HEK293 (cell line): Measurements from ENCODE around the gene C4orf50.

Experiments
- CTCF ChIA-PET: fragments of 350-600 bp; formaldehyde crosslinking; extraction: SDS; loops from one replicate; lab custom pipeline; 2021; ENCODE audit warnings: antibody characterized with exemption; lab: Yijun Ruan, JAX
- POLR2A ChIA-PET: fragments of 300-600 bp; formaldehyde crosslinking; extraction: SDS; loops from one replicate; lab custom pipeline; 2020; ENCODE audit warnings: antibody characterized with exemption, inconsistent platforms; lab: Yijun Ruan, JAX
- H3K27ac ChIP-seq: fragments of 200-500 bp; sonication (Bioruptor generic); 2 replicates; pipeline ENCODE4 v1.5.1; 2014; ENCODE audit warnings: low read depth, low read length, control low read depth, inconsistent platforms; ENCODE audit errors: extremely low read depth
- H3K36me3 ChIP-seq, 2 experiments: fragments of 200-500 bp in 1 of 2; sonication (Bioruptor generic) in 1 of 2; 1 replicate in 1 of 2; 2 replicates in 1 of 2; pipeline ENCODE4 v1.5.1; 2014 to 2017; ENCODE audit warnings: inconsistent platforms in 2 of 2, low read length in 2 of 2; ENCODE audit not compliant: control insufficient read depth in 2 of 2, insufficient read depth in 1 of 2
- H3K4me1 ChIP-seq: fragments of 200-500 bp; sonication (Bioruptor generic); 2 replicates; pipeline ENCODE4 v1.5.1; 2014; ENCODE audit warnings: mild to moderate bottlenecking, low read length, inconsistent platforms; ENCODE audit not compliant: control insufficient read depth, insufficient read depth
- H3K4me3 ChIP-seq: 2 replicates; pipeline ENCODE4 v1.5.1; 2011; ENCODE audit warnings: low read depth, mild to moderate bottlenecking, control low read depth, low read length, moderate library complexity
- H3K9me3 ChIP-seq: fragments of 200-500 bp; sonication (Bioruptor generic); 2 replicates; pipeline ENCODE4 v1.5.1; 2014; ENCODE audit warnings: low read depth, low read length, inconsistent platforms; ENCODE audit not compliant: control insufficient read depth, insufficient read depth
- GLI4 ChIP-seq: fragments of 450-650 bp; formaldehyde crosslinking; IDR thresholded peaks from 2 replicates; pipeline ENCODE4 v1.5.1; 2016; ENCODE audit warnings: missing biosample characterization, missing genetic modification characterization
- RBAK ChIP-seq: fragments of 450-650 bp; formaldehyde crosslinking; IDR thresholded peaks from 2 replicates; pipeline ENCODE4 v1.5.1; 2016; ENCODE audit warnings: missing biosample characterization, missing genetic modification characterization
- TCF7L2 ChIP-seq: IDR thresholded peaks from 2 replicates; pipeline ENCODE4 v1.6.1; 2011; ENCODE audit warnings: low read depth, mild to moderate bottlenecking, inconsistent platforms, low read length, moderate library complexity, borderline replicate concordance
- ZBTB17 ChIP-seq: fragments of 450-650 bp; formaldehyde crosslinking; IDR thresholded peaks from 2 replicates; pipeline ENCODE4 v1.5.1; 2016; ENCODE audit warnings: missing biosample characterization, missing genetic modification characterization
- ZNF114 ChIP-seq: fragments of 450-650 bp; formaldehyde crosslinking; IDR thresholded peaks from 2 replicates; pipeline ENCODE4 v1.5.0; 2017; ENCODE audit warnings: missing biosample characterization, missing genetic modification characterization
- ZNF138 ChIP-seq: fragments of 450-650 bp; formaldehyde crosslinking; IDR thresholded peaks from 2 replicates; pipeline ENCODE4 v1.5.1; 2016; ENCODE audit warnings: missing biosample characterization, missing genetic modification characterization, borderline replicate concordance
- ZNF140 ChIP-seq: fragments of 450-650 bp; formaldehyde crosslinking; IDR thresholded peaks from 2 replicates; pipeline ENCODE4 v1.5.1; 2016; ENCODE audit warnings: missing biosample characterization, missing genetic modification characterization
- ZNF155 ChIP-seq: fragments of 450-650 bp; formaldehyde crosslinking; IDR thresholded peaks from 2 replicates; pipeline ENCODE4 v1.5.1; 2016; ENCODE audit warnings: missing biosample characterization, missing genetic modification characterization
- ZNF157 ChIP-seq: fragments of 450-650 bp; formaldehyde crosslinking; IDR thresholded peaks from 2 replicates; pipeline ENCODE4 v1.5.1; 2016; ENCODE audit warnings: missing biosample characterization, missing genetic modification characterization
- ZNF292 ChIP-seq: fragments of 450-650 bp; formaldehyde crosslinking; IDR thresholded peaks from 2 replicates; pipeline ENCODE4 v1.5.1; 2016; ENCODE audit warnings: low read depth, missing biosample characterization, missing genetic modification characterization, borderline replicate concordance
- ZNF48 ChIP-seq: fragments of 450-650 bp; formaldehyde crosslinking; IDR thresholded peaks from 2 replicates; pipeline ENCODE4 v1.5.1; 2016; ENCODE audit warnings: missing biosample characterization, missing genetic modification characterization
- ZNF514 ChIP-seq: fragments of 450-650 bp; formaldehyde crosslinking; IDR thresholded peaks from 2 replicates; pipeline ENCODE4 v1.5.1; 2016; ENCODE audit warnings: missing biosample characterization, missing genetic modification characterization
- ZNF521 ChIP-seq: fragments of 450-650 bp; formaldehyde crosslinking; IDR thresholded peaks from 2 replicates; pipeline ENCODE4 v1.5.1; 2017; ENCODE audit warnings: missing biosample characterization, mild to moderate bottlenecking, missing genetic modification characterization
- ZNF529 ChIP-seq: fragments of 450-650 bp; formaldehyde crosslinking; IDR thresholded peaks from 2 replicates; pipeline ENCODE4 v1.5.1; 2017; ENCODE audit warnings: missing genetic modification characterization, missing biosample characterization; ENCODE audit not compliant: insufficient replicate concordance
- ZNF558 ChIP-seq: fragments of 450-650 bp; formaldehyde crosslinking; IDR thresholded peaks from 2 replicates; pipeline ENCODE4 v1.5.1; 2016; ENCODE audit warnings: missing biosample characterization, missing genetic modification characterization
- ZNF561 ChIP-seq: fragments of 450-650 bp; IDR thresholded peaks from 2 replicates; pipeline ENCODE4 v1.5.1; 2018; ENCODE audit warnings: missing biosample characterization, missing genetic modification characterization, borderline replicate concordance
- ZNF571 ChIP-seq: fragments of 450-650 bp; formaldehyde crosslinking; IDR thresholded peaks from 2 replicates; pipeline ENCODE4 v1.5.0; 2017; ENCODE audit warnings: missing biosample characterization, missing genetic modification characterization
- ZNF660 ChIP-seq: fragments of 450-650 bp; IDR thresholded peaks from 2 replicates; pipeline ENCODE4 v1.5.1; 2018; ENCODE audit warnings: missing biosample characterization, mild to moderate bottlenecking, missing genetic modification characterization
- ZNF664 ChIP-seq: fragments of 450-650 bp; formaldehyde crosslinking; IDR thresholded peaks from 2 replicates; pipeline ENCODE4 v1.5.1; 2016; ENCODE audit warnings: missing biosample characterization, missing genetic modification characterization
- ZNF677 ChIP-seq: fragments of 450-650 bp; IDR thresholded peaks from 2 replicates; pipeline ENCODE4 v1.5.0; 2018; ENCODE audit warnings: missing biosample characterization, mild to moderate bottlenecking, missing genetic modification characterization, moderate library complexity
- ZNF768 ChIP-seq: fragments of 450-650 bp; formaldehyde crosslinking; IDR thresholded peaks from 2 replicates; pipeline ENCODE4 v1.5.1; 2018; ENCODE audit warnings: missing biosample characterization, mild to moderate bottlenecking, missing genetic modification characterization
- TF ChIP-seq, protein P1 (sequence below): fragments of 450-650 bp; formaldehyde crosslinking; IDR thresholded peaks from 2 replicates; pipeline ENCODE4 v1.5.1; 2016; ENCODE audit warnings: missing biosample characterization, missing genetic modification characterization
- TF ChIP-seq, protein P2 (sequence below): fragments of 450-650 bp; IDR thresholded peaks from 2 replicates; pipeline ENCODE4 v1.5.1; 2018; ENCODE audit warnings: missing biosample characterization, mild to moderate bottlenecking, missing genetic modification characterization
- TF ChIP-seq, protein P3 (sequence below): fragments of 450-650 bp; formaldehyde crosslinking; IDR thresholded peaks from 2 replicates; pipeline ENCODE4 v1.5.1; 2016; ENCODE audit warnings: missing biosample characterization, missing genetic modification characterization
- TF ChIP-seq, protein P4 (sequence below): fragments of 450-650 bp; formaldehyde crosslinking; IDR thresholded peaks from 2 replicates; pipeline ENCODE4 v1.5.1; 2016; ENCODE audit warnings: missing biosample characterization, missing genetic modification characterization, low read depth
- TF ChIP-seq, protein P5 (sequence below): fragments of 450-650 bp; formaldehyde crosslinking; IDR thresholded peaks from 2 replicates; pipeline ENCODE4 v1.5.1; 2016; ENCODE audit warnings: missing biosample characterization, missing genetic modification characterization

Gene C4orf50

DNA sequence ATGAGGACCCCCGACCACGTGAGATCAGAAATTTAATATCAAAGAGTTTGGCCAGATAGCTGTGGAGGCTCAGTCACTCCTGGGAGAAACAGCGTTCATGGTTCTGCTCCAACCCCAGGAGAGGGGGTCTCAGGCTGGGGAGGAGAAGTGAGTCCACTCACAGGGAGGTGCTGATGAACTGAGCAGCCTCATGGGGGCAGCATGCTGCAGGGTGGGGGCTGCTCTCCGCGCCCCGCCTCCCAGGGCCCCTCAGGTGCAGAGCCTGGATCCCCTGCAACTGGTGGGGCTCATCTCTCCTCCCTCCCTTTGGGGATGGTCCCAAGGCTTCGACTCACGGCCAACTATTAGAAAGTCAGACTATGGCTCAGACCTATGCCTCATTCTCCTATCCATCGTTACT lies 26.6 kb upstream of the C4orf50 start:
- no peaks in the 10 kb centered on the region for H3K4me1 ChIP-seq
- H3K27ac ChIP-seq = no peak overlapping the region
- H3K9me3 ChIP-seq = no peaks in the 10 kb centered on the region
- H3K36me3 ChIP-seq = no peaks in the 10 kb centered on the region
- CTCF ChIA-PET = interaction anchor here (0.7 kb wide), 1 partner anchor 26 kb away, joined by 3 read pairs; no protein-coding TSS in a partner anchor
- no peak overlapping the region for H3K4me3 ChIP-seq
- POLR2A ChIA-PET = no interaction called here
- TF ChIP-seq, protein P1, sequence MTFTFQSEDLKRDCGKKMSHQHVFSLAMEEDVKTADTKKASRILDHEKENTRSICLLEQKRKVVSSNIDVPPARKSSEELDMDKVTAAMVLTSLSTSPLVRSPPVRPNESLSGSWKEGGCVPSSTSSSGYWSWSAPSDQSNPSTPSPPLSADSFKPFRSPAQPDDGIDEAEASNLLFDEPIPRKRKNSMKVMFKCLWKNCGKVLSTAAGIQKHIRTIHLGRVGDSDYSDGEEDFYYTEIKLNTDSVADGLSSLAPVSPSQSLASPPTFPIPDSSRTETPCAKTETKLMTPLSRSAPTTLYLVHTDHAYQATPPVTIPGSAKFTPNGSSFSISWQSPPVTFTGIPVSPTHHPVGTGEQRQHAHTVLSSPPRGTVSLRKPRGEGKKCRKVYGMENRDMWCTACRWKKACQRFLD = no peak
- no peak for TF ChIP-seq ZNF558 (tag by site-specific recombination)
- TF ChIP-seq ZNF660 = no peak
- TF ChIP-seq ZNF677 (tag by site-specific recombination) = no peak
- TF ChIP-seq, protein P2, sequence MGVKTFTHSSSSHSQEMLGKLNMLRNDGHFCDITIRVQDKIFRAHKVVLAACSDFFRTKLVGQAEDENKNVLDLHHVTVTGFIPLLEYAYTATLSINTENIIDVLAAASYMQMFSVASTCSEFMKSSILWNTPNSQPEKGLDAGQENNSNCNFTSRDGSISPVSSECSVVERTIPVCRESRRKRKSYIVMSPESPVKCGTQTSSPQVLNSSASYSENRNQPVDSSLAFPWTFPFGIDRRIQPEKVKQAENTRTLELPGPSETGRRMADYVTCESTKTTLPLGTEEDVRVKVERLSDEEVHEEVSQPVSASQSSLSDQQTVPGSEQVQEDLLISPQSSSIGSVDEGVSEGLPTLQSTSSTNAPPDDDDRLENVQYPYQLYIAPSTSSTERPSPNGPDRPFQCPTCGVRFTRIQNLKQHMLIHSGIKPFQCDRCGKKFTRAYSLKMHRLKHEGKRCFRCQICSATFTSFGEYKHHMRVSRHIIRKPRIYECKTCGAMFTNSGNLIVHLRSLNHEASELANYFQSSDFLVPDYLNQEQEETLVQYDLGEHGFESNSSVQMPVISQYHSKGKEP = no peak
- TF ChIP-seq ZNF138 (tag by site-specific recombination) = no peak
- TF ChIP-seq ZNF114 (tag by site-specific recombination) = no peak
- TF ChIP-seq, all 188 proteins: peak for 0

DNA sequence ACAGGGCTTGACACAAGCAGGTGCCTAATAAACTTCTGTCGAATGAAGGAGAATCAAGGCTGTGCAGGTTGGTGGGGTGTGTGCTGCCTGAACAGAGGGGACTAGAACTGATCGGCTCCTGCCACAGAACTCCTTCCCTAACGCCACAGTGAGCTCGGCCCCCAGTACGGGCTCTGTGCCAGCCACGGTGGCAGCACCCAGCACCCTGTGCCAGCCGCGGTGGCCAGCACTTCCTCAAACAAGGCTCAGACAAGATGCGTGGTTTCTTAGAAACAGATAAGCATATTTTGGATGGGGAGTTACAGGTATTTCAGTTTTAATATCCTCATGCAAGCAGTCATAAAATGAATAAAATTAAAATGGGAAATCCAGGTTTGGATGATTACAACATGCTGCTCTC lies 26.0 kb upstream of the C4orf50 start:
- Histone ChIP-seq H3K4me3 (no peak overlapping the region), H3K9me3 (no peaks in the 10 kb centered on the region), H3K4me1 (no peaks in the 10 kb centered on the region), H3K27ac (no peak overlapping the region), H3K36me3 (no peaks in the 10 kb centered on the region)
- TF ChIP-seq ZNF664 (tag by site-specific recombination) (no peak), ZNF155 (tag by site-specific recombination) (no peak), RBAK (tag by site-specific recombination) (no peak), ZNF571 (tag by site-specific recombination) (no peak), GLI4 (tag by site-specific recombination) (no peak), ZNF521 (tag by site-specific recombination) (no peak), ZNF768 (no peak), ZBTB17 (tag by site-specific recombination) (no peak), TCF7L2 (no peak), ZNF292 (tag by site-specific recombination) (no peak), ZNF529 (tag by site-specific recombination) (no peak), ZNF561 (tag by site-specific recombination) (no peak), ZNF48 (tag by site-specific recombination) (no peak), ZNF514 (tag by site-specific recombination) (no peak), ZNF140 (tag by site-specific recombination) (no peak), ZNF157 (no peak)
- TF ChIP-seq, protein P3, sequence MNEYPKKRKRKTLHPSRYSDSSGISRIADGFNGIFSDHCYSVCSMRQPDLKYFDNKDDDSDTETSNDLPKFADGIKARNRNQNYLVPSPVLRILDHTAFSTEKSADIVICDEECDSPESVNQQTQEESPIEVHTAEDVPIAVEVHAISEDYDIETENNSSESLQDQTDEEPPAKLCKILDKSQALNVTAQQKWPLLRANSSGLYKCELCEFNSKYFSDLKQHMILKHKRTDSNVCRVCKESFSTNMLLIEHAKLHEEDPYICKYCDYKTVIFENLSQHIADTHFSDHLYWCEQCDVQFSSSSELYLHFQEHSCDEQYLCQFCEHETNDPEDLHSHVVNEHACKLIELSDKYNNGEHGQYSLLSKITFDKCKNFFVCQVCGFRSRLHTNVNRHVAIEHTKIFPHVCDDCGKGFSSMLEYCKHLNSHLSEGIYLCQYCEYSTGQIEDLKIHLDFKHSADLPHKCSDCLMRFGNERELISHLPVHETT (tag by site-specific recombination) = no peak
- TF ChIP-seq, protein P4, sequence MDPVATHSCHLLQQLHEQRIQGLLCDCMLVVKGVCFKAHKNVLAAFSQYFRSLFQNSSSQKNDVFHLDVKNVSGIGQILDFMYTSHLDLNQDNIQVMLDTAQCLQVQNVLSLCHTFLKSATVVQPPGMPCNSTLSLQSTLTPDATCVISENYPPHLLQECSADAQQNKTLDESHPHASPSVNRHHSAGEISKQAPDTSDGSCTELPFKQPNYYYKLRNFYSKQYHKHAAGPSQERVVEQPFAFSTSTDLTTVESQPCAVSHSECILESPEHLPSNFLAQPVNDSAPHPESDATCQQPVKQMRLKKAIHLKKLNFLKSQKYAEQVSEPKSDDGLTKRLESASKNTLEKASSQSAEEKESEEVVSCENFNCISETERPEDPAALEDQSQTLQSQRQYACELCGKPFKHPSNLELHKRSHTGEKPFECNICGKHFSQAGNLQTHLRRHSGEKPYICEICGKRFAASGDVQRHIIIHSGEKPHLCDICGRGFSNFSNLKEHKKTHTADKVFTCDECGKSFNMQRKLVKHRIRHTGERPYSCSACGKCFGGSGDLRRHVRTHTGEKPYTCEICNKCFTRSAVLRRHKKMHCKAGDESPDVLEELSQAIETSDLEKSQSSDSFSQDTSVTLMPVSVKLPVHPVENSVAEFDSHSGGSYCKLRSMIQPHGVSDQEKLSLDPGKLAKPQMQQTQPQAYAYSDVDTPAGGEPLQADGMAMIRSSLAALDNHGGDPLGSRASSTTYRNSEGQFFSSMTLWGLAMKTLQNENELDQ (tag by site-specific recombination) = no peak
- TF ChIP-seq, protein P5, sequence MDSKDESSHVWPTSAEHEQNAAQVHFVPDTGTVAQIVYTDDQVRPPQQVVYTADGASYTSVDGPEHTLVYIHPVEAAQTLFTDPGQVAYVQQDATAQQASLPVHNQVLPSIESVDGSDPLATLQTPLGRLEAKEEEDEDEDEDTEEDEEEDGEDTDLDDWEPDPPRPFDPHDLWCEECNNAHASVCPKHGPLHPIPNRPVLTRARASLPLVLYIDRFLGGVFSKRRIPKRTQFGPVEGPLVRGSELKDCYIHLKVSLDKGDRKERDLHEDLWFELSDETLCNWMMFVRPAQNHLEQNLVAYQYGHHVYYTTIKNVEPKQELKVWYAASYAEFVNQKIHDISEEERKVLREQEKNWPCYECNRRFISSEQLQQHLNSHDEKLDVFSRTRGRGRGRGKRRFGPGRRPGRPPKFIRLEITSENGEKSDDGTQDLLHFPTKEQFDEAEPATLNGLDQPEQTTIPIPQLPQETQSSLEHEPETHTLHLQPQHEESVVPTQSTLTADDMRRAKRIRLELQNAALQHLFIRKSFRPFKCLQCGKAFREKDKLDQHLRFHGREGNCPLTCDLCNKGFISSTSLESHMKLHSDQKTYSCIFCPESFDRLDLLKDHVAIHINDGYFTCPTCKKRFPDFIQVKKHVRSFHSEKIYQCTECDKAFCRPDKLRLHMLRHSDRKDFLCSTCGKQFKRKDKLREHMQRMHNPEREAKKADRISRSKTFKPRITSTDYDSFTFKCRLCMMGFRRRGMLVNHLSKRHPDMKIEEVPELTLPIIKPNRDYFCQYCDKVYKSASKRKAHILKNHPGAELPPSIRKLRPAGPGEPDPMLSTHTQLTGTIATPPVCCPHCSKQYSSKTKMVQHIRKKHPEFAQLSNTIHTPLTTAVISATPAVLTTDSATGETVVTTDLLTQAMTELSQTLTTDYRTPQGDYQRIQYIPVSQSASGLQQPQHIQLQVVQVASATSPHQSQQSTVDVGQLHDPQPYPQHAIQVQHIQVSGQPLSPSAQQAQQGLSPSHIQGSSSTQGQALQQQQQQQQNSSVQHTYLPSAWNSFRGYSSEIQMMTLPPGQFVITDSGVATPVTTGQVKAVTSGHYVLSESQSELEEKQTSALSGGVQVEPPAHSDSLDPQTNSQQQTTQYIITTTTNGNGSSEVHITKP (tag by site-specific recombination) = no peak
- POLR2A ChIA-PET = no interaction called here
- CTCF ChIA-PET = interaction anchor here (0.7 kb wide), 1 partner anchor 26 kb away, joined by 3 read pairs; no protein-coding TSS in a partner anchor
